GM18861 (cell line): Measurements from ENCODE around the gene DAZAP1.
"Not testable (repeated sequence)": the region's sequence is repeated elsewhere in the genome, so short reads cannot be mapped to it uniquely, and the experiment has no call there.

Source experiments
- ATAC-seq: cut with Tn5 transposase; IDR thresholded peaks from one replicate; pipeline ENCODE4 v1.9.1; 2021; ENCODE audit not compliant: unreplicated experiment

Gene DAZAP1

DNA sequence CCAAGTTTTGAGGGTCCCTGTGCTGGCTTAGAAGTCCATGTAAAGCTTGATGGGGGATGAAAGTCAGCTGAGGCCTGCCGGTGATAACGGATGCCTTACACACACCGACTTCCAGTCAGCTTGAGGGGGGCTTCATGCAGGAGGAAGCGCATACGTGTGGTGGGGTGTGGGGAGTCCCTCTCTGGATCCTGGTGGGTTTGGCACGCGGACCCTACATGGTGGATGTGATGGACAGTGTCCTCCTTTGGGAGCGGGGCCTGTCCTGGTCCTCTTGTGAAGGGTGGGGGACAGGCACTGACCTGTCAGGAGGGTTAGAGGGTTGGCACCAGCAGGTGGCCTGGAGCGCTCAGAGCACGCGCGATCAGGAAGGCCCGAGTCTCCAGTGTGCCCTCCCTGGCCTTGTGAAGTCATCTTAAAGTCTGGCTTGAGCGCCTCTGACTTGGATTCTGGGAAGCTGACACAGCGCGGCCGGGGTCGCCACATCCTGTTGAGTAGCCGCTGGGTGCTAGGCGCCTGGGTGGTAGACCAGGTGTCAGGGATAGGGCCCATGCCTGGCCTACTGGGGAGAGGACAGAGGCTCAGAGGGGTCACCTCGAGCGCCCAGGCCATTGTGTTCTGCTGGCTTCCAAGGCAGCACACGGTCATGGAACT is 2.9 kb downstream of the DAZAP1 start:
- no peak for ATAC-seq

GRCh38 chr19:1410789-1411188 is 3.4 kb downstream of the DAZAP1 start:
- no peak for ATAC-seq

DNA sequence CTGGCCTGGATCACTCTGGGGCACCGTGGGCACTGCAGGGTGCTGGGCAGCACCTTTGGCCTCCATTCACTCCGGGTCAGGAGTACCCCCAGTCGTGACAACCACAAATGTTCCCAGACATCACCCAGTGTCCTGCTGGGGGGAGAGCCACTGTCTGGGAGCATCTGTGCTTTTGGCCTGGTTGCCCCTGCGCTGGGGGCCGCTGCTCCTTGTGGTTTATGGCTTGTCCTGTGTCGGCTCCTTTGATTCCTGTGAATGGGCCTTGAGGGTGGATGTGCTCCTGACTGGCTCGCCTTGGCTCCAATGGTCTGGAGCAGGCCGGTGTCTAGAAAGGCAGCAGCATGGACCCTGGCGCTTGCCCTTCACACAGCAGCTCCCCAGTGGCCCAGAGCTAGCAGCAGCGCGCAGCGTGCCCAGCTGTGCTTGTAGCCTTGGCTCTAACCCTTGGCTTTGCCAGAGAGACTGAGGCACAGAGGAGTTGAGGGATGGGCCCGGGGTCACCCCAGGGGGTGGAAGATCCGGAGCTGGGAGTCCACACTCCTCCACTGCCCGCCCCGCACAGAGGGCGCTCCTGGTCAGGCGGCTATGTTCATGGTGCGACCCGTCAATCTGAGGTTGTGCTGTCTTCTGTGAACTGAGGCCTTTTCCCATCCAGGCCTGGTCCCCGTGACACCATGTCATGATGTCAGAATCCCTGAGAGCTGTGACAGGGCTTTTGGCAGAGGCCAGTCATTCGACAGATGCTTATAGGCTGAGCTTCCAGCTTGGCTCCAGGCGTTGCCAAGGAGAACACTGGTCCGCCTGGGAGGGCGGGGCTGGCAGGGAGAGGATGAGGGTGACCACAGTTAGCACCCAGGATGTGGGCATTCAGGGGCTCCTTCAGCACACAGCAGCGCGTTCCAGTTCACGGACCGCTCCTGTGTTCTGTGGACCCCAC is 4.1 kb downstream of the DAZAP1 start:
- ATAC-seq = no peak

- no peak for ATAC-seq
Measured at GRCh38 chr19:1412323-1412923, 5.0 kb downstream of the DAZAP1 start.

DNA sequence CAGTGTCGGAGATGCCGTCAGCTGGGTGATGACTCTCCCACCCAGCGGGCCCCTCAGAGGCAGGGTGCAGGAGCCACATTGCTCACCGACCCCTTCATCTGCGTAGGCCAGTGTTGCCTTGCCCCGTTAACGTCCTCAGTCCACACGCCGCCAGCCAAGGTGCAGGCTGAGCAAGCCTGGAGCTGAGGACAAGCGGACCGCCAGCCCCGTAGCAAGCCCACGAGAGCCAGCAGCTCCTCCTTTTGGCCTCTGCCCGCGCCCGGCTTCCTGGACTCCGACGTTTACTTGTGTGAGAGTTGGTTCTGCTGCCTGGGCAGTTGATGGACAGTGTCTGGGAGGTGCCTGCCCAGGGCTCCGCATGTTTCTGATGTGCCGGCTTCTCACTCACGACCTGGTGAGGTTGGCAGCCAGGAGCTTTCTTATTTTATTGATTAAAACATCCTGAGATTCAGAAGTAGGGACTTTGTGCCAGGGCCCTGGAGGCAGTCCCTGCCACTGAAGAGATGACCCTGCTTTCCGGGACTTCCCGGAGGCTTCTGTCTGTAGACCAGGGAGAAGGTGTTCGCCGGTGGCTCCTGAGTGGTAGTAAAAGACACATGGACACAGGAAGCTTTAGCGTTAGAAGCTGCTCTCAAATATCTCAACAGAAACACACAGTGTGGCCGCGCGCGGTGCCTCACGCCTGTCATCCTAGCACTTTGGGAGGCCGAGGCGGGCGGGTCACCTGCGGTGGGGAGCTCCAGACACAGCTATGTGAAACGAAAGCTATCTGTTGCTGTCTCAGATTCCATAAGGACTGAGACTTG is 5.8 kb downstream of the DAZAP1 start:
- no peak for ATAC-seq

- ATAC-seq = no peak
Measured at GRCh38 chr19:1416014-1416841, 8.8 kb downstream of the DAZAP1 start.

DNA sequence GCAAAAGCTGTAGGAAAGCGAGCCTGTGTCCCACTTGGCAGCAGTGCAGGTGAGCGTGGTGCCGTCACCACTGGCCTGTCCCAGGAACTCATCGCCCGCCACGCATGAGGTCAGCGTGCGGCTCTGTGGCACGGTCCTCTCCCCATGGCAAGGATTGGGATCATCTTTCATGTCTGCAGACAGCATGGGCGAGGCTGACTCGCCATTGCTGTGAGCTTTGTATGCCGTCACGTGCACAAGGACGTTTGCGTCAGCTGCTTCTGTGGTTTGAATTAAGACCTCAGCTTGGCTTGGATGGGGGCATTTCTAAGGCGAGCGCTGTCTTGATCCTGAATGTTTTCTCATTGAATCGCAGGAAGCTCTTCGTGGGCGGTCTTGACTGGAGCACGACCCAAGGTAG is 9.8 kb downstream of the DAZAP1 start:
- no peak for ATAC-seq

DNA sequence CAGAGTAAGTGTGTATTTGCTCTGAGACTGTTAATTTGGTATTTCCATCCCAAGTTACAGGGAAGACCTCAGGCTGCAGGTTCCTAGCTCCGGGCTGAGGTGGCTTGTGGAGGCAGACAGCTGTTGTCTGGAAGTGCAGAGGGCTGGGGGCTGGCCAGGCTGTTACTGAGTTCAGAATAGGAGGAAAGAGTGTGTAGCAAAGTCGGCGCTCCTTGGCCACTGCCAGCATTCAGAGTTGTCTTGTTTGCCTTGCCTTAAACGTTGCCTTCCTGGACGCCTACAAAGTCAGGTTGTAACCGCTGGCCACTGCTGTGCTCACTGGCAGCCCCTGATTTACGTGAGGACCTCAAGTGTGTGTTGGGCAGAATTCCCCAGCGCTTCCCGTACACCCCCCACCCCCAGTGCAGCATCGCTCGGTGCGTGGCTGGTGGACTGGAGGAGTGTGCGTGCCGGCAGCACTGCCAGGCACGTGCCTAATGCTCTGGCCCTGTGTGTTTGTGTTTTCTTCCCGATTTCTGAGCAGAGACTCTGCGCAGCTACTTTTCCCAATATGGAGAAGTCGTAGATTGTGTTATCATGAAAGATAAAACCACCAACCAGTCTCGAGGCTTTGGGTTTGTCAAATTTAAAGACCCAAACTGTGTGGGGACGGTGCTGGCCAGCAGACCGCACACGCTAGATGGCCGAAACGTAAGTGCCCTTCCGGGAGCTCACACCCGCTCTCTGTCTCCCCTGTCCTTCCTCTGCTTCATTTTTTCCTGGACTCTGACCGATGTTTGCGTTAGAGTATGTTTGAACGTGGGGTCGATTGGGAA is 10.5 kb downstream of the DAZAP1 start:
- no peak for ATAC-seq

GRCh38 chr19:1418496-1418775 is 11.1 kb downstream of the DAZAP1 start:
- no peak for ATAC-seq

DNA sequence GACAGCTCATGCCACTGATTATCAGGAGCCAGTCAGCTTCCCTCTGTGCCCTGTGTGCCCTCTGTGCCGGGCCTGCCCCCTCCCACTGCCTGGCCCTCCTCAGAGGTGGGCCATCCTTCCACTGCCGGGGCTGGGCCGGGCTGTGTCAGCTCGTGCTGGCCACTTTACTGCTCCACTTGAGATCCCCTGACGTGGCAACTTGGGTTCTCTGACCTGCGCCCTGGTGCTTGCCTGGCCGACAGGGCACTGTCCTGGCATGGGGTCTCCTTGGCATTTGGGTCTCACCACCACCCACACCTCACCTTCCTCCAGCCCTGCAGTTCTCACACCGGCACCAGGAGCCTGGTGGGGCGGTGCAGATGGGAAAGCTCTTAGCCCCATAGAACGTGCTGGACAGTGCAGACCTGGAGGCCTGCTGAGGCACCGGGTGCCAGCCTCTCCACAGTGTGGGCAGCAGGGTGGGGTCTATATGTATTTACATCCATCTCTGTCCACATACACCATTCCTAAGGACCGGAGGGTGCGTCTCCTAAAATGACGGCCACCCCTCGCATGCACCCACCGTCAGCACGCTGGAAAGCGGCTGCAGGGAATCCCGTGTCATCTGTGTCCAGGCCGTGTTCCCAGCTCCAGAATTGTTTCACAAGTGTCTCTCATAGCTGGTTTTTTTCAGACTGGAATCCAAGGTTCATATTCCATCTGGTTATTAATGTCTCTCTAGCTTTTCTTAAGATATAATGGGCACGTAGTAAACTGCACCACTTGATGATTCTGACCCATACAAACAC is 11.8 kb downstream of the DAZAP1 start:
- ATAC-seq = no peak

- ATAC-seq = not testable (repeated sequence)
Measured at GRCh38 chr19:1420085-1420484, 12.7 kb downstream of the DAZAP1 start.

- ATAC-seq = no peak
Measured at GRCh38 chr19:1420590-1420989, 13.2 kb downstream of the DAZAP1 start.

DNA sequence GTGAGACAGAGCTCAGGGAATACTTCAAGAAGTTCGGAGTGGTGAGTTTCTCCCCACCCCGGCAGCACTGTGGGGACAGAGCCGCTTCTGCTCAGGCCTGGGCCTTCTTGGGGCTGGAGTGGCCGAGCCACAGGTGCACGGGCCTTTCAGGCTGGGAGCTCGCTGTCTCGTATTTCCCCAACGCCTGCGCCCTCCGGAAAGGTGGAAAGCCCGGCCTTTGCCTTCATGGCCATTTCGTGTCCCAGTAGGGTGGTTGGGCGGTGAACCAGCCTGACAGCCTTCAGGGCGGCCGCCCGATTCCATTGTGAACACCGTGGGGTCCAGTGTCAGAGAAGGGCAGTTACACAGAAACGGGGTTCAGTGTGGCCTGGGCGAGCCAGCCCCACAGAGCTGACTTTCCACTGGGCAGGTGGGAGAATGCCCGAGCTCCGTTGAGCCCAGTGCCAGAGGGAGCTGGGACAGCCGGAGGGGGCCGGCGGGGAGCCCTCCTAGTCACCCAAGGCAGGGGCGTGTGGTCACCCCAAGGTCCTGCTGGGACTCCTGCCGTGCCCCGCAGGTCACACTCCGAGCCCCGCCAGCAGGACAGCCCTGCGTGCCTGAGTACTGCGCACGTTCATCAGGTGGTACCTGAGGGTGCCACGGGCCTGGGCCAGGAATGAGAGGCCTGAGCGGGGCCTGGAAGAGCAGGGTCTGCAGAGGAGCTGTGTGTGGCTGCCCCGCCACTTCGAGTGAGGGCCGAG is 14.0 kb downstream of the DAZAP1 start:
- ATAC-seq = no peak

DNA sequence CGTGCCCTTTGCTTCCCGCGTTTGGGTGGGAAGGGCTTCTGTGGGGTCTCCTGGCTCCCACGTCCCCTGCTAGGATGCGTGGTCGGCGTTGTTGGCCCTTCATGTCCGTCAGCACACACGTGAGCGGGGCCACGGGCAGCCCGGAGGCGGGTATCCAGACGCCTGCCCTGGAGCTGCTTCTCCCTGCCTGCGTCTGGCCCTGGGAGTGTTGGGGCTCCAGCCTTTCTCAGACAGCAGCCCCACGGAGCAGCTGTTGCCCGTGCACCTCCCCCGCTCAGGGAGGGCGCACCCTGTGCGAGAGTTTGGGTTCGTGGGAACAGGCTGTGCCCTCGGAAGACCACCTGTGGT is 14.5 kb downstream of the DAZAP1 start:
- no peak for ATAC-seq

- no peak for ATAC-seq
Measured at GRCh38 chr19:1422360-1422759, 15.0 kb downstream of the DAZAP1 start.

DNA sequence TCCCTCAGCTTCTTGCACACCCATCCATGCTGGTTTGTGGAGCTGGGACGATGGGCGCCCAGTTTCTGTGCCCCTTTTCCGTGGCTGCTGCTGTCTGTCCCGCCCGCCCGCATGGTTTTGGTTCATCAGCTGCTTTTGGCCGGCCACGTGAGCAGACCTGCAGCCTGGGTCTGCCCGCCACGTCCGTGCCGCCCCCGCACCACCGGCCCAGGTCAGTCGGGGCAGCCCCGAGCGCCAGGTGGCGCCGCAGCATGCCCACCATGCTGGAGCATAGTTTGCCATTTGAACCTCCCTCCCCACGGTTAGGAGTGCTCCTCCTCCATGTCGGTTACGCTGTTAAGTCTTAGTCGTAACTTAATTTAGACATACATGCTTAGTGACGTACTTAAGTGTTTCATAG is 15.6 kb downstream of the DAZAP1 start:
- no peak for ATAC-seq

- ATAC-seq = no peak
Measured at GRCh38 chr19:1423436-1424191, 16.2 kb downstream of the DAZAP1 start.
